HG03066 (cell line): ENCODE measurements around the gene HDAC3.
A peak's percentile ranks its signal among the peaks of the same experiment; 100 is the strongest.
"Not testable (repeated sequence)": the region's sequence is repeated elsewhere in the genome, so short reads cannot be mapped to it uniquely, and the experiment has no call there.

Experiments used
- ATAC-seq: cut with Tn5 transposase; IDR thresholded peaks from one replicate; pipeline ENCODE4 v1.9.1; 2021; ENCODE audit warnings: low read depth; ENCODE audit not compliant: unreplicated experiment

The HDAC3 gene

DNA sequence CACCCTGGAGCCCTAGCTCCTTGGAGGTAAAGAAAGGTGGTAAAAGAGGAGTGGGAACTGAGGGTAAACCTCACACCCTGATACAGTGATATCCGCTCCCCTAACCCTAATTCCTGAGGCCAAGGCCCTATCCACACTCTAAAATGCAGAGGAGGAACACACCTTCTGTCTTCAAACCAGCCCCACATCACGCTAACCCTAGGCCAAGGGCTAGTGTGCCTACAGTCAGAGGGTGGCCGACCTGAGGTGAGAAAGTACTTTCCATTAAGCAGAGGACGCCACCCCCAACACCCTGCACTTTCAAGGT is 590 bp downstream of the HDAC3 start:
- ATAC-seq, result no peak

GRCh38 chr5:141635646-141636045 is 1.0 kb downstream of the HDAC3 start:
- ATAC-seq, result no peak

- no peak for ATAC-seq
Measured at GRCh38 chr5:141634720-141635119, 1.9 kb downstream of the HDAC3 start.

DNA sequence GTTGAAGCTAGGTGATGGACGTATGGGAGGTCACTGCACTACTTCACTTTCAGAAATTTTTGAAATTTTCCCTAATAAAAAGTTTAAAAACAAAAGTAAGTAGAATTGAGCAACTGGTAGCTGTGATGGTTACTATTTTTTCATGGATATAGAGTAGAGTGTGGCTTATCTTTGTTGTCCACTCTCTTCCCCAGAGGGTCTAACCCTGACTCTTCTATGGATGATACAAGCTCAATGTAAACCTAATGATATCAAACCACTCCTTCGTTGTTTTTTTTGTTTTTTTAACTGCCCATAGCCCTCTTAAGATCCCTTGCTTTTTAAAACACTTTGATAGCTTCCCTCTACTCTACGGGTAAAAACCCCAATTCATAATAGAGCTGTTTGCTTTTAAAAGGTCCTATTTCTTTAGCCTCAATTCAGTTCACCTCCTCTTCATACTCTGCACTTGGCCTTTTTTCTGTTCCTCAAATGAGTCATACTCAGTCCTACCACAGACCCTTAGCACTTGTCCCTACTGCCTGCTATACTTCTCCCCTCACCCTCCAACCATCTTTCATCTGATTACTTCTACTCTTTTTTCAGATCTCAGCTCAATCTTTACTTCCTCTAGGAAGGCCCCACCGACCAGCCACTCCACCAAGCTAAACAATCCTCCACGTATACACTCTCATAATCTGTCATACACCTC is 2.6 kb downstream of the HDAC3 start:
- peak; percentile 61 for ATAC-seq

- no peak for ATAC-seq
Measured at GRCh38 chr5:141632650-141633049, 4.0 kb downstream of the HDAC3 start.

DNA sequence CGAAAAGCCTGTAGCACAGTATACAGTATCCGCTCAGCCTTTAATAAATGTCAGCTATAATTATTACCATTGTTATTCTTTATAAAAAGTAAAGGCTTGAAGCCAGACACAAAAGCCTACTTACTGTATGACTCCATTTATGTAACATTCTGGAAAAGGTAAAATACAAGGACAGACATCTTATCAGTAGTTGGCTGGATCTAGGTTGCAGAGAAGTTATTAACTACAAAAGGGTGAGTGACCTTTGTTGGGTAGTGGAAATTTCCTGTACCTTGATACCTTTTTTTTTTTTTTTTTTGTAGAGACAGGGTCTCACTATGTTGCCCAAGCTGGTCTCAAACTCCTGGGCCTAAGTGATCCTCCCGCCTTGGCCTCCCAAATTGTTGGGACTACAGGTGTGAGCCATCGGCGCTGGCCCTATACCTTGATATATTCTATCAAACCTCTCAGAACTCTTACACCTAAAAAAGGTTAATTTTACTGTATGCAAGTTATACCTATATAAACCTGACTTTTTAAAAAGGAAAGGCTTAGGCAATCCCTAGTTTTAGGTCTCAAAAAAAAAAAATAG is 6.0 kb downstream of the HDAC3 start:
- no peak for ATAC-seq

- no peak for ATAC-seq
Measured at GRCh38 chr5:141628175-141628788, 8.4 kb downstream of the HDAC3 start.

DNA sequence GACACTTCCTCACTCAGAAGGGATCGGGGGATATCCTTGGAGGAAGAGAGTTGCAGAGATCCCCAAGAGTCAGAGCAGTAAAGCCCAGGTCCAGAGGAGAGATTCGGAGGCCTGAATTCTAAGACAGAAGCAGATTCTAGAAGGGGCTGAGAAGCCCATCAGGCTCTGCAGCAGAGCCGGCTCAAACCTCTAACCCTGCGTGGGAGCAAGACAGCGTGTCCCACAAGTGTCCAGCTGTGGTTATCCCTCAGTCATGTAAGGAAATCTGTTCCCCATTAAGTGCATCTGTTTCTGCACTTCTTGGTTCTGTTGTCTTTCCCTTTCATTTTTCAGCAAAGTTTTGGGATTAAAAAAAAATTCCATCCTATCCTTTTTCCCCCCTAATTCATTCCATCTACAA is 13.0 kb downstream of the HDAC3 start:
- no peak for ATAC-seq

GRCh38 chr5:141623186-141623585 is 13.5 kb downstream of the HDAC3 start:
- ATAC-seq, result peak; percentile 47

GRCh38 chr5:141618804-141619554 is 17.7 kb downstream of the HDAC3 start, which contains the start of gene DIAPH1:
DIAPH1 (minus strand) TSS chr5:141619000; CDS start chr5:141618914, 86 bp downstream.
- peak; percentile 86 for ATAC-seq

GRCh38 chr5:141618030-141618803 is 18.4 kb downstream of the HDAC3 start:
- ATAC-seq, result peak; percentile 26

DNA sequence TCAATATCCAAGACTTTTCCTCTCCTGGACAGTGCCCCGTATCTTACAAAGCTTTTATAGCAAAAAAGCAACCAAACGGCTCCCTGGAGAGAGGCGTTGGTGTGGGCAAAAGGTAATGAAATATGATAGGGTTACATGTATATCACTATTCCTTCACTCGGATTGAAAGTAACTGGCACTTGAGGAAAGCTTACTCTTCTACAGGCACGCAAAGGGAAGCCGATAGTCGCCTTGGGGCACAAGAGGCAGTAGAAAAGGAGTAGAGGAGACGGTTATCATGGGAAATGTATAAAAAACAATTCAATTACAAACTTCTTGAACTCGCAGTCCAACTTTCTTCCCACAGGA is 19.0 kb downstream of the HDAC3 start:
- no peak for ATAC-seq

GRCh38 chr5:141617128-141617527 is 19.5 kb downstream of the HDAC3 start:
- no peak for ATAC-seq

DNA sequence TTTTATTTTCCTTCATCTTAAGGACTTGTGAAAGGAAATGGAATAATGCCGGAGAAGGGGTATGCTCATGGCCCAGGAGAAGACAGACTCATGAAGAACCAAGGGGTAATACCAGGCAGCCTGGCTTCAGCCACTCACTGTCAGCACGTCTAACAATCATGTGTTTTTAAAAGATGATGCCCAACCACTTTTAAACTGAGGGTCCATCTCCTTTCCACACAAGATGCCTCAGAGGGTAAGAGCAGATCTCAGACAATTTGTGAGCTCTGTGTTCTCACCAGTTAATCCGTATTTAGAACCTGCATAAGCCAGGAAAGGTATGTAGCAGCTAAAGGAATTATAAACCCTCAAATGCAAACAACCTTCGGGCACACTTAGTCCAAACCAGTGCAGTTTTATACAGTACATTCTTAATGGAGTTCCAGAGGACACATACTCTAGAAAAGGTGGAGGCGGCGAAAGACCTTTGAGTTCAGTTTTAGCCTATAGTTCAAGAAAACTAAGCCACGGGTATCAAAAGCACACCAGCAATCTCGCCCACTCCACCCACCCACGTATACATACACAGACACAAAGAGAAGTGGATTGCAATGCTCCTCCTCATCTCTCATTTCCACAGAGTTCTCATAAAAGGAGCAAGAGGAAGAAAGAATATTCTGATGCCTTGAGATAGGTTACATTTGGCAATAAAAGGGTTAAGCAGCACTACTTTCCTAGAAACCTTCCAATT is 20.5 kb downstream of the HDAC3 start:
- ATAC-seq, result no peak

DNA sequence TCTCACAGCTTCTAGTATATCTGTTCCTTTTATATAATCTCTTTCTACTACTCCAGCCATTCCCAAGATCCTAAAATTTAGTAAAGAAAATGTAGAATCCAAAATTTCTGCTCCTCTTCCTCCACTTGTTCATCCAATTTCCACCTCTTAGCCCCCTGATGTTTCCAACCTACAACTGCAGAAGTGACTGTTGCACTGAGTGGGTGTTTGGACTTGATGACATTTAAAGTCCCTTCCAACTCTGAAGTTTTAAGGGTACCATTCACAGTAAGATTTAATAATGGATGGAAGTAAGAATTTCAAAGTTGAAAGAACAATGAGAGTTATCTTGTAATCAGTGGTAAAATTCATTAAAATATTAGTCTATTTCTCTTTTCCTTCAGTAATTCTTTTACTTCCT is 23.3 kb downstream of the HDAC3 start:
- ATAC-seq, result no peak

GRCh38 chr5:141611289-141611688 is 25.4 kb downstream of the HDAC3 start:
- no peak for ATAC-seq

DNA sequence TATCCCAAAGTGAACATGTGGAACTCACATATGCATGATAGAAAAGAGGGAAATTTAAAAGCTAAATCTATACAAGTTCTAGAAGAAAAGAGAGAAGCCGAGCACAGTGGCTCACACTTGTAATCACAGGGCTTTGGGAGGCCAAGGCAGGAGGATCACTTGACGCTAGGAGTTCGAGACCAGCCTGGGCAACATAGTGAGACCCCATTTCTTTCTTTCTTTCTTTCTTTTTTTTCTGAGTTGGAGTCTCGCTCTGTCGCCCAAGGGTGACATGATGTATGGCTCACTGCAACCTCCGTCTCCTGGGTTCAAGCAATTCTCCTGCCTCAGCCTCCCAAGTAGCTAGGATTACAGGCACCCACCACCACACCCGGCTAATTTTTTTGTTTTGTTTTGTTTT is 26.7 kb downstream of the HDAC3 start:
- ATAC-seq, result not testable (repeated sequence)

DNA sequence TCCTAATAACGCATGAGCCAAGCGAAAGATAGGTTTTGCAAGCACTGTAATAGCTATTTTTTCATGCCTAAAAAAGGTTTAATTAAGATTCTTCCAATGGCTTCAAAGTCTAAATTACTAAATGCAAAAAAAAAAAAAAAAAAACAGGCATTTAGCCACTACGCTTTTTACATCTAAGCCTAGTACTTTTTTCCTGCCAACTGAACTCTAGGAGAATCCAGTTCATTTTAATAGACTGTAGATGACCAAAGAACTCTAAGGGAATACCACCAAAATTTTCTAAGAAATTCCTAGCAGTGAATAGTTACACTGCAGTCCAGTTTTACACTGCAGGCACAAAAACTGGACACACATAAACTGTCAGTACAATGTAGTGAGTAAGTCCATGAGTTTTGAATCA is 27.6 kb downstream of the HDAC3 start:
- ATAC-seq, result no peak

- ATAC-seq, result no peak
Measured at GRCh38 chr5:141608557-141608956, 28.1 kb downstream of the HDAC3 start.

GRCh38 chr5:141608046-141608445 is 28.6 kb downstream of the HDAC3 start:
- ATAC-seq, result no peak
